Embryonic facial prominence (tissue), 1 donor: ENCODE measurements around the gene MAGEB4.

Source experiments
- DNase-seq: peaks from one replicate; pipeline ENCODE4 v3.0.0-alpha.2; 2016; ENCODE audit errors: extremely low spot score

The MAGEB4 gene

DNA sequence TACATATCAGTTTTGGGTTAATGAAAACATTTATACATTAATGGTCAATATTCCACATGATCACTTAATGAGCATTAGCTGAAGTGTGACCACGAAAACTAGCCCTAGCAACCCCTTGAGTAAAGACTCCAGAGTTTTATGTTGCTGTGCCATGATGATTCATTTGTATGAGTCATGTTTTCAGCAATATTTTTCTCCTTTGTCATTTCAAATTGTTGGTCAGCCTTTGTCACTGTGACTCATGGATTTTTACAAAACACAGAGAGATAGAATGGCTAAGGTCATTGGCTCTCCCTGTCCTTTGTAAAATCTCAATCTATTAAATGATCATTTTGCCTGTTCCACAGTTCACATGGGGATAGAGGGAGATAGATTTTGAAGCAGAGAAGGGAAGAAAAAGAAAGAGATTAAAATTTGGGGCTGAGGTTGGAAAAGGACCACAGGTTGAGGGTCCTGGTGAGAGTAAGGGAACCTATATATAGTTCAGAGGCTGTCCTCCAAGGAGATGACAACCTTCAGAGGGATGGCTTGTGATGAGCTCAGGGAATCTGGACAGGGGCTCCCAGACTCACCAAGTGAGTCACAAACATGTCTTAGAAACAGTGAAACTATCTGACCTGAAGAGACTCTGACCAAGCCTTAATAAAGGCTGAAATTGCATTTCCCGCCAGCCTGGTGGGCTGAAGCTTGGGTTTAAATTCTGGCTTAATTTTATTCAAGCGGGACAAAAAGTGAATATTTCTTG is 41.8 kb downstream of the MAGEB4 start:
- DNase-seq = no peak
